ENCODE results near the gene ADCY3.
"Not testable (repeated sequence)": the region's sequence is repeated elsewhere in the genome, so short reads cannot be mapped to it uniquely, and the experiment has no call there.

Gene ADCY3

DNA sequence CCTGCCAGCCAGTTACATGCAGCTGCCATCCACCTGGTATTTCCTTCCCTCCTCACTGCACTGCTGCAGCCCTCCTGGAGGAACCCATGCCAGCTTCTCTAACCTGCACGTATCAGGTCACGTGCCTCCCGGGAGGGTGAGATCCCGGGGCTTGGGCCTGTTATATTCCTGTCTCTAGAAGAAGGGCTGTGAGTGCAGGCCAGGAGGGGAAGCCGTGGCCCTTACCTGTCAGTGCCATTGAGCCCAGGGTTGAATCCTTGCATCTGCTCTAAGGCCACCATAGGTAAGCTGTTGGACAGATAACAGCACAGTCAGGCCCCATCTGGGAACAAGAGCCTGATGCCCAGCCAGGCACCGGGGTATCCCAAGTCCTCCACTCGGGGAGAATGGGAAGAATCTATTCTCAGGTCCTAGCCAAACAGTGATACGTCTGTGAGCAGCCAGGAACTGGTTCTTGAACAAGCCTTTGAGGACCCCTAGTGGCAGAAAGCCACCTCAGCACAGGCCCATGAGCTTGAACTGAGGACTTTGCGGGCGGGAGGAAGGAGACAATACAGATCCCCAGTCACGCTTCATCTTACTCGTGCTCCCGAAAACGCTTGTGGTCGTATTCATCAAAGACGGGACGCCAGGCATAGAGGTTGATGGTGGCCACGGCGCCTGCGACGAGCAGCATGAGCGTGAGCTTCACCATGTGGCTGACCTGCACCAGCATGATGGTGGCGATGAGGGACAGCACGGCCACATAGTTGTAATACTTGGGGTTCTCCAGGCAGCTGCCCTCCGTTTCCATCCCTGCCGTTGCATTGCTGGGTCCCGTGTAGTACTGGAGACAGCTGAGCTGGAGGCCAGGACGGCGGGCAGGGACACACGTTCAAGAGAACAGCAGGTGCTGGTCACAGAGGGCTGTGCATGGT, 92.5 kb downstream of the ADCY3 start:
- peak; percentile 15 for DNase-seq

DNA sequence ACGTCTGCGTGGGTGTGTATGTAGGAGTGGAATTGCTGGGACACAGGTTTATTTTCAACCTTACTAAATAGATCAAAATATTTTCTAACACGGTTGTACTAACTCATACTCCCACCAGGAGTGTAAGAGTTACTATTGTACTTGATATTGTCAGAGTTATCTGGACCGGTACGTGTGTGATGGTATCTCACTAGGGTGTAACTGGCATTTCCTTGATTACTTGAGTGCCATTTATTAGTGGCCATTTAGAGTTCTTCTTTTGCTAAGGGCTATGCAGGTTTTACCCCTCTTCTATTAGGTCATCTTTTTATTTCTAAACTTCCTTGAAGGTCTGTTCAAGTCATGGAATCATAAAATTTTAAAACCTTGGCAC, 93.3 kb downstream of the ADCY3 start:
- no peak for DNase-seq

DNA sequence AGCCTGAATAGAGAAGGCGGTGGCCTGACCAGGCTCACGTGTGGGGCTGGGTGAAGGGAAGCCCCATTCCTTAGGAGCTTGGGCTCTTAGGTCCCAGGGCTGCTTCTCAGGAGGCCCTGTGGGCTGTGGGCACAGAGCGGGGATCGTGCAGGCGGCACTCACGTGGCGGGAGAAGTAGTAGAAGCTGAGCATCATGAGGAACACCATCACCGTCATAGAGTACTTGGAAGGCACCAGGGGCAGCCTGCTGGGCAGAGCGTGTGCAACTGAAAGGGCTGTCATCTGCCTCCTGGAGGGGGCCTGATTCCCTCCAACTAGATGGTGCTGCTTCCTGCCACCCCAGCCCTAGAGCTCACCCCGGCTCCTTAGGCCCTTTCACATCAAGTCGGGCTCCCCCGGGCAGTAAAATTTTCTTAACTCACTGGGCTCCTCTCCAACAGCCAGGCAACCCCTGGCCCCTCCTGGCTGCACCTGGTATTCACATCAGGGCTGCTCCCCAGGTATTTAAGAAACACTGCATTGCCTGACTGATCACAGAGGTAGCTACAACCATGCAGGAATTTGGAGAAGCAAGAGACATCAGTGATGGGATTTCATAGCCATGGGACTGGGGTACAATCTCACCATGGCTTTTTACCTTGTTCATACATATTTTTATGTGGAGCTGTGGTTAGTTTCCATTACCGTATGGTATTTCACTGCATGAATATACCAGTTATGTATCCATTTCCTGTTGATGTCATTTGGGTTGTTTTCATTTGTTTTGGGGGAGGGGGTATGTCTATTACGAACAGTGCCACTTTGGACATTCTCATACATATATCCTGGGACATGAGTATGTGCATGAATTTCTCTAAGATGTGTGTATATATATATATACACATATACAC, 93.9 kb downstream of the ADCY3 start:
- DNase-seq: no peak

DNA sequence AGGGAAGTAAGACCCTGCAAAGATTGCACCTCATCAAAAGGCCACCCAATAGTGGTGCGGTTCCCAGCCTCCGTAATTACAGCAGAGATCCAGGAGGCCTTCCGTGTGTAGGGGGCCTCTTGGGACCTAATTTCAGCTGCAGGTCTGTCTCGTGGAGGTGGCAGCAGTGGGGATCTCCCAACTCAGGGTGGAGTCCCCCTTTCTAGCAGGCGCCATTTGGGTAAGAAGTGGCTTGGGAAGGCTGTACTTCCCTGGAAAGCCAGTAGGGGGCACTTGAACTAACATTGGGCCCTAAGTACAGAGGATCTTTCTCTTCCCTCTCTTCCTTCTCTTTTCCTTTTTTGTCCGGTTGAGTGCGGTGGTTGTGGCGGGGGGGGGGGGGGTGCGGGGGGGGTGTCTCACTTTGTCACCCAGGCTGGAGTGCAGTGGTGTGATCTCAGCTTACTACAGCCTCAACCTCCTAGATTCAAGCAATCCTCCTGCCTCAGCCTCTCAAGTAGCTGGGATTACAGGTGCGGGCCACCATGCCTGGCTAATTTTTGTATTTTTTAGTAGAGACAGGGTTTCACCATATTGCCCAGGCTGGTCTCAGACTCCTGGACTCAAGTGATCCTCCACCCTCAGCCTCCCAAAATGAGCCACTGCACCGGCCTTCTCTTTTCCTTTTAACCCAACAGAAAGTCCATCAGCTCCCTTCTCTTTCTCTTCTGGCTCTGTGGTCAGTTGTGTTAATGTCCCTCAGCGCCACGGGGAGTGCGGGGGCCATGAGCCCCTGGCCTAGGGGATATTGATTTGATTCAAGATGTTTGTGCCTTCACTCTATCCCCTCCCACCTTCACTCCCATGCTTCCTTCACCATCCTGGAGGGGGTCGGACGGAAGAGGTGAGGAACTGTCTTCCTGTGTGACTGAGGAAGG, 94.8 kb downstream of the ADCY3 start:
- no peak for DNase-seq

DNA sequence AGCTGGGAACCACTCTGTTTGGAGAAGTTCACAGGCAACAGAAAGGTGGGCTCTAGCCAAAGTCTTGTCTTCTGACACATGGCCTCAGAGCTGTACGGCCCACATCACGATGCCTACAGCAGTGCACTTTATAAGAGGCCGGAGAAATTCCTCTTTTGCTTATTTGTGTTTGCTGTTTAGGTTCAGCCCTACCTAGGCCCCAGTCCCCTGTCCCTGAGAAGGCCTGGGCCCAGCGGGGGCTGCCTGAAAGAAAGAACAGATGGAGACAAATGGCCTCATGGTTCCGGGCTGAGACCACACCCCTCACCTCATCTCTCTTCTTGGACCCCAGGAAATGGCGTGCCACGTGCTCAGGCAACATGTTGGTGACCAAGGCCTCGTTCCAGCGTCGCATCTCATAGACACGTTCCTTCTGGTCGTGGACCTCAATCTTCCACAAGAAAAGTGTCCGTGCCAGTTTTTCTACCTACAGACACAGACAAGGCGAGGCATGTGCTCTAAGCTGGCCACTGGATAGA, 95.9 kb downstream of the ADCY3 start:
- no peak for DNase-seq

- DNase-seq: no peak
These were observed 97.9 kb downstream of the ADCY3 start for GRCh38 chr2:24822049-24822706.

- DNase-seq: no peak
These were observed 98.6 kb downstream of the ADCY3 start for GRCh38 chr2:24821433-24821891.

DNA sequence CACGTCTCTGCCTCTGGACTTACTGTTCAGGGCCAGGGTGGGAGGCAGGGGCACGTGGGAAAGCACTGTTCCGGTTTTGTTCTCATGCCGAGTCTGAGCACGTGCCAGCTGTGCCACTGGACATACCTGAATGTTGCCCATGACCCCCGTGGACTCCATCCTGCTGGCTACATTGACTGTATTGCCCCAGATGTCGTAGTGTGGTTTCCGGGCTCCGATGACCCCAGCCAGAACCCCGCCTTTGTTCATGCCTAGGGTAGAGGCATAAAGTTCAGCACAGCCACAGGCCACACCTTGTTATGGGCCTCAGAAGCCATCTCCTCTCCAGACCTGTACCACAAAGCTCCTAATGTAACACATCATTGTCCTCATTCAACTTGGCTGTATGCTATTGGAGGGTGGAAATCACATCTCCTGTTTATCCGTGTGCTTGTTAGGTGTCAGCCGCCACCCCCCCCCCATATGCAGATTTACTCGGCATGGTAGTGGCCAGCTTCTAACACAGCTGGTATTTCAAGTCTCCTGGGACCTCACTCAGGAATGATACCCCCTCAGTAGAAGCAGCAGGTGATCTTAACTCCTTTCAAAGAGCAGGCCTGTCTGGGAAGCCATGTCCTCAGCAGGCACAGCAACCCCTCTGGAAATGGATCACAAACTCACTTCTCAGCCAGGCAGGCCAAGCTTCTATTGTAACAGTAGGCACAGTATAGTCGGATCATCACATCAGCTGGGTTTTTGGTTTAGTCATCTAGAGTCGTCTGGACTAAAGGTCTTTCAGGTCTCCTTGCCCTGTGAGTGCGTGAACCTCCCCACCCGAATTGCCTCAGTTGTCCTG, 99.2 kb downstream of the ADCY3 start:
- no peak for DNase-seq

DNA sequence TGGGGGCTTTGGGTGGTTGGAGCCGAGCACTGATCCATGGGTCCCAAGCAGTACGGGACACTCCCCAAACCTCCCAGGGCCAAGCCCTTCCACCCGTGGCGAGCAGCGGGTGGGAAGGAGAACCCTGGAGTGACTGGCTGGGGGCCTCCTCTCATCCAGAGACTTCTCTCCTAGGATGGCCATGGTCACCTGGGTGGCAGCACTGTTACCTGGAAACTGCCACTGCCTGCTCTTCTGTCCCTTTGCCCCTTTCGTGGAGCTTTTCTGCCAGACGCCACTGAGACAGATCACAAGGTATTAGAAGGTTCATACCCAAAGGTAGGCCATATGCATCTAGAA, 99.9 kb downstream of the ADCY3 start:
- DNase-seq: no peak

- DNase-seq: no peak
These were observed 100.4 kb downstream of the ADCY3 start for GRCh38 chr2:24819442-24820174.

- no peak for DNase-seq
These were observed 101.3 kb downstream of the ADCY3 start for GRCh38 chr2:24818721-24819167.

DNA sequence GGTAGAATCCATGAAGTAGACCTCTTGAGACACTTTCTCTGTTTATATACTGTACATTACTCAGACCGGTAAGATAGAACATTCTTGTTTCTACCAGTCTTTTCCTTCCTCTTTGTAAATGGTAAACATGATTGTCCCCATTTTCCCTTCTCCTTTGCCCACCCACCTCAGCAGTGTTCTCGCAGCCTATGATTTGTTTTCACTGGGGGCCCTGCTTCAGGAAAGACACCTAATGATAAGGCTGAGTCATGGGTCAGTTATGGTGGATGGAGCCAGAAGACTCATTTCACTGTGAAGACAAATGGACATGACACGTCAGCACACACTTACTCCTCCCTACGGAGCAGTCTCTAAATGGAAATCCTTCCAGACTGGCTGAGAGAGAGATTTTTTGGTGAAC, 103.2 kb downstream of the ADCY3 start:
- DNase-seq: no peak

DNA sequence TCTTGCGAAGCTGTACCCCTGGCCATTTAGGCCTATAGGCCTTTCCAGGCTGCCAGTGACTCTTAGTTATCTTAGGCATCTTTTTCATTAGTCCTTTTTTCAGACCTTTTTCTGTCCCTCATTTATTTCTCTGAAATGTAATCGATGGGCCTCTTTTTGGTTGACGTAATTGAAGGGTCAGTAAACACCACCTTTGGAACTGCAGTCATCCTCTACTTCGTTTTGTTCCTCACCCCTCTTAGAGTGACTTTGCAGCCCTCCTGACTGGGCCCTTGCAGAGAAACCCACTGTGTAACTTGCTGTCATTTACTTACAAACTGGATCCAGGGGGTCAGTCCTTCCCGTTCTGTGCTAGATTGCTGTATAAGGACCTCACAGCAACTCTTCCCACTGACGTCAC, 103.6 kb downstream of the ADCY3 start:
- no peak for DNase-seq

GRCh38 chr2:24815171-24815570, 104.9 kb downstream of the ADCY3 start:
- no peak for DNase-seq

DNA sequence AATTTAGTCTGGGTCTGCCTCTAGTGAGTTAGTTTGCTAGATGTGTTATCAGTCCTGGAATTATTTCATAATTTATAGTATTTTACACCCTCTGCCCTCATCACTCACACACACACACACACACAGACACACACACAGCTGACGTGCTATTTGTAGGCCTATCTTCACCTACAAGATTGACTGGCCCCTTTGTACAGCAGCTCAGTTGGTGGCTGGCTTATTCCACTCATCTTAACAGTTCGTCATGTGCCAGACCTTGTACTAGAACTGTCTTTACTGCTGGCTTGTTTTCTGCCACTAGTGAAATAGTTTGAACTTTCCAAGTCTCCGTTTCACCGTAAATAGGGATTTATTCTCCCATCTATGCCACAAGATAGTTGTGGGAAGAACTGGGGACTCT, 105.5 kb downstream of the ADCY3 start:
- DNase-seq: no peak

- DNase-seq: no peak
These were observed 106.3 kb downstream of the ADCY3 start for GRCh38 chr2:24813691-24814137.

DNA sequence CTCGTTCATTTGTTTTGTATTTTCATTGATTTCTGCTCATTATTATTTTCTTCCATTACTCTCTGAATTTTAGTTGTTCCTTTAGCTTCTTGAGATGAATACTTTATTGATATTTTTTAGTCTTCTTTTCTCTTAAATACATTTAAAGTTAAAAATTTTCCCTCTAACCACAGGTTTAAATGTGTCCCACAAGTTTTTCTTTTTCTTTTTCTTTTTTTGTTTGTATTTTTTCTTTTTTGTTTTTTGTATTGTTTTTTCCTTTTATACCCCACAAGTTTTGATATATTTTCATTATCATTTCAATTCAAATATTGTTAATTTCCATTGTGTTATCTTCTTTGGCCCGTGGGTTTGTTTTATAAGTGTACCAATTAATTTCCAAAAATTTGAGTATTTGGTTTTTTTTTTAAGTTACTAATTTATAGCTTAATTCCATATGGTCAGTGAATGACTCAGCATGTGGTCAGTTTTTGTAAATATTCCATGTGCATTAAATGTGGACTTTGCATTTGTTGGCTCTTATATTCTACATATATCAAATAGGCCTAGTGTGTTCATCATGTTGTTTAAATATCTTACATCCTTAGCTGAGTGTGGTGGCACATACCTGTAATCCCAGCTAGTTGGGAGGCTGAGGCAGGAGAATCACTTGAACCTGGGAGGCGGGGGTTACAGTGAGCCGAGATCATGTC, 110.6 kb downstream of the ADCY3 start:
- no peak for DNase-seq

- no peak for DNase-seq
These were observed 113.4 kb downstream of the ADCY3 start for GRCh38 chr2:24806661-24807036.

GRCh38 chr2:24805811-24806660, 114.0 kb downstream of the ADCY3 start:
- DNase-seq: not testable (repeated sequence)
